Measurements from ENCODE around the gene FHL3. TPM values are rescaled to one million over a fixed set of nuclear protein-coding genes. Genes with fewer than 3 reads are reported as not detected.
A peak's percentile ranks its signal among the peaks of the same experiment; 100 is the strongest.

Gene FHL3
- total and polyA plus RNA-seq, 2 of the 8 experiments (the other 6 are each of a cell fraction or from before 2014, with no cell fraction given): 14.3 to 35.6 TPM

DNA sequence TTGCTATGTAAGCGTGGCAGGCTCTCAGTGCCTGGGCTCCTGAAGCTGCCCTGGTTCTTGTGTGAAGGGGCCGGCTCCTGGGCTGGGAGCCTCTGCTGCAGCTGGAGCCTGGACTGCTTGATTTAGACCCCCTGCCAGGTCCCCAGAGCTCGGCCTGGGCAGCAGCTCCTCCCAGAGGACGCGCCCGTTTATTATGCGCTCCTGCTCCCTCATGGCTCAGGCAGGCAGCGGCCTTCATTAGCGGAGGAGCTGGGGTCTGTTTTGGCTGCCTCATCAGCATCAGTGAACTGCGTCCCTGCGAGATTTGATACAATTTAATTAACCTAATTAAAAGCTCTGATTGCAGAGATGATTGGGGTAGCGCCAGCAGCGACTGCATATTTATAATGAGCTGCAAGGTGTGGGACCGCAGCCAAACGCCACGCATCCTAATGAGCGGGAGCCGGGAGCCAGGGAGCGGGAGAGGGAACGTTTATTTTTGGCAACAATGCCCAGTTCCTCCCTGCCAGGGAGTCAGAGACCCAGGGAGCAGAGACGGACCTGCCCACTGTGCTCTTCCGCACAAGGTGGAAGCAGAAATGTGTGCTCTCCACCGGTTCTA is 23.9 kb upstream of the FHL3 start:
- Histone ChIP-seq H4K91ac (replicated peaks; ENCODE audit: insufficient read length, low read length) (peak overlapping the region; percentile 47), H2AFZ (ENCODE audit: low read length) (no peak overlapping the region), H4K20me1 (replicated peaks in 1 of 2; ENCODE audit: control insufficient read depth in 1 of 2, insufficient read depth in 2 of 2, low read length in 2 of 2) (peaks cover 0 to 2% of the 10 kb centered on the region in 2 experiments), H3K23ac (ENCODE audit: insufficient read length) (no peak overlapping the region), H3K36me3 (ENCODE audit: control insufficient read depth in 2 of 4, insufficient read depth in 4 of 4, low read length in 3 of 4) (peaks cover 9 to 14% (median 11%) of the 10 kb centered on the region in 4 experiments), H2AK5ac (ENCODE audit: low read depth, low read length) (peak overlapping the region; percentile 88; the same call in 1 of the 2 replicates), H2BK5ac (ENCODE audit: low read depth, low read length) (peak overlapping the region; percentile 81; the same call in 1 of the 2 replicates), H3K56ac (replicated peaks; ENCODE audit: insufficient read length, low read depth, low read length) (no peak overlapping the region), H4K5ac (ENCODE audit: insufficient read length, low read depth, low read length) (peak overlapping the region; percentile 6), H3K79me1 (ENCODE audit: low read depth, low read length) (no peaks in the 10 kb centered on the region), H2BK120ac (replicated peaks; ENCODE audit: low read depth, low read length) (no peak overlapping the region), H3K4me3 (ENCODE audit: extremely low read depth in 1 of 4, insufficient read depth in 2 of 4, low read depth in 3 of 4, low read length in 4 of 4) (peak overlapping the region in 2 of 4 experiments; percentile 15 to 26; a peak in 3 of 8 replicates), H2BK20ac (ENCODE audit: low read length) (0 out of 2 replicates have a peak overlapping the region, but pooled peaks have one; percentile 6), H3K4me2 (ENCODE audit: insufficient read depth in 1 of 2, low read depth in 2 of 2, low read length in 2 of 2) (peak overlapping the region; percentile 36 to 57), H3K9me3 (ENCODE audit: insufficient read depth in 2 of 2, low read depth in 1 of 2, low read length in 1 of 2) (no peaks in the 10 kb centered on the region), H3K27me3 (replicated peaks in 1 of 4; ENCODE audit: control insufficient read depth in 3 of 4, extremely low read depth in 1 of 4, insufficient read depth in 3 of 4, low read length in 3 of 4) (no peaks in the 10 kb centered on the region), H4K8ac (ENCODE audit: extremely low read depth, insufficient read depth, low read length) (0 out of 2 replicates have a peak overlapping the region, but pooled peaks have one; percentile 7), H3K4ac (replicated peaks; ENCODE audit: insufficient read length, low read depth, low read length) (peak overlapping the region; percentile 19), H2BK15ac (ENCODE audit: low read length) (peak overlapping the region; percentile 53; the same call in 1 of the 2 replicates), H3K23me2 (ENCODE audit: low read depth, low read length) (no peaks in the 10 kb centered on the region), H3K18ac (ENCODE audit: extremely low read depth, low read length) (peak overlapping the region; percentile 95), H3K79me2 (ENCODE audit: control insufficient read depth in 1 of 2, insufficient read depth in 2 of 2, low read length in 2 of 2) (no peaks in the 10 kb centered on the region), H3K27ac (ENCODE audit: low read depth, low read length) (no peak overlapping the region), H3K9ac (replicated peaks in 1 of 4; ENCODE audit: extremely low read depth in 1 of 4, low read depth in 3 of 4, low read length in 3 of 4) (peak overlapping the region in 1 of 4 experiments; percentile 4; a peak in 1 of 7 replicates), H3K4me1 (replicated peaks in 1 of 4; ENCODE audit: control insufficient read depth in 3 of 4, insufficient read depth in 4 of 4, low read length in 3 of 4) (peaks cover 12 to 36% (median 25%) of the 10 kb centered on the region in 4 experiments), H2BK12ac (ENCODE audit: low read depth, low read length) (peak overlapping the region; percentile 10; the same call in 1 of the 2 replicates), H3K14ac (ENCODE audit: insufficient read length) (no peak overlapping the region)
- no peak for FAIRE-seq
- POLR2A ChIA-PET (ENCODE audit: partially characterized antibody): interaction anchor here (0.6 to 6.3 kb wide), 14 partner anchors 12 to 952 kb away, joined by 3 to 59 read pairs (median 3); partner anchors contain the start of gene POU3F1
- CTCF ChIA-PET (ENCODE audit: partially characterized antibody): interaction anchor here (0.7 to 7.2 kb wide), 23 partner anchors 9 to 805 kb away, joined by 3 to 88 read pairs (median 4); no protein-coding TSS in a partner anchor
- DNase-seq (ENCODE audit: low read depth in 1 of 2, low spot score in 2 of 2): peak in 1 of 2 experiments; percentile 77
- 26% methylated on average over 23 of the region's 23 CpGs; no CpG with 5 or more reads in 1 of the 2 experiments for WGBS, 2 experiments (ENCODE audit: extremely low coverage in 1 of 2, insufficient coverage in 1 of 2, insufficient read length in 1 of 2, insufficient replicate concordance in 2 of 2, low coverage in 1 of 2, low lambda C conversion rate in 2 of 2, missing lambda C conversion rate in 1 of 2)
- TF ChIP-seq SUZ12 (IDR thresholded peaks at IDR 0.05; ENCODE audit: low read length): no peak
- TF ChIP-seq MAFK (IDR thresholded peaks at IDR 0.05; ENCODE audit: low read depth, low read length): peak; percentile 20; the same call in 1 of the 2 replicates
- TF ChIP-seq NANOG (IDR thresholded peaks at IDR 0.05; ENCODE audit: insufficient read depth, low read depth, low read length, poor library complexity, severe bottlenecking): no peak
- no peak for TF ChIP-seq PHF8 (conservative IDR thresholded peaks at IDR 0.05; ENCODE audit: low read depth, low read length)
- no peak for TF ChIP-seq GTF2F1 (IDR thresholded peaks at IDR 0.05; ENCODE audit: borderline replicate concordance, low read depth, low read length)
